Measurements from ENCODE around the gene FLII. TPM values are rescaled to one million over a fixed set of nuclear protein-coding genes. Genes with fewer than 3 reads are reported as not detected.

Gene FLII
- total RNA-seq, 5 donors from 2014 or later (not counting 1 experiment from before 2014, with no cell fraction given): 257 to 389 (median 319) TPM

DNA sequence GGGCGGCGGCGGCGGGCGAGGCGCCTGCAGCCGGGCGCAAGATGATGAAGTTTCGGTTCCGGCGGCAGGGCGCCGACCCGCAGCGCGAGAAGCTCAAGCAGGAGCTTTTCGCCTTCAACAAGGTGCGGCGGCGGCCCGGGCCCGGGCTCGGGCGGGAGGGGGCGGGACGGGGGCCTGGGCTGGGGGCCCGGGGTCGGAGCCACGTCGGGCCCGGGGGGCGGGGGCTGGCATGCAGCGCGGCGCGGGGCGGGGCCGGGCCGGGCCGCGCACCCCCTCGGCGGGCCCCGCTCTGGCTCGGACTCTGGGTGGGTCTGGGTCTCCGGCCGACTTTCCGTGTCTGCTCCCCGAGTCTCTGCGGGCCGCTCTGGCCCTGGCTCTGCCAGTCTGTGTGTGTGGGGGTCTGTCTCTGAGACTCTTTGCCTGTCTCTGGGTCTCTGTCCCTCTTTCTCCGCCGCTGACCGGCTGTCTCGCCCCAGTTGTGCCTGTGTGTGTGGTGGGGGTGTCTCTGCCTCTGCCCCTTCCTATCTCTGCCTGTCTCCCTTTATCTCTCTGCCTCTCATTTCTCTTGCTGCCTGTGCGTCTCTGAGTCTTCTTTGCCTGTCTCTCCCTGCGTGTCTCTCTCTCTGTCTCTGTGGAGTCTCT lies 32.8 kb downstream of the FLII start:
- Histone ChIP-seq H3K4me3 (ENCODE audit: control insufficient read depth in 1 of 2, extremely low read depth in 1 of 2, low read length in 1 of 2) (peak overlapping the region; percentile 78 to 83), H3K9me3 (no peaks in the 10 kb centered on the region), H3K4me1 (ENCODE audit: control insufficient read depth in 1 of 2, extremely low read depth in 1 of 2, insufficient read depth in 2 of 2, low read length in 2 of 2) (peaks cover 6 to 32% of the 10 kb centered on the region in 2 experiments), H3K27ac (ENCODE audit: low read length) (peak overlapping the region; percentile 40), H3K36me3 (ENCODE audit: control insufficient read depth in 2 of 2, extremely low read depth in 1 of 2, insufficient read depth in 1 of 2, low read length in 1 of 2) (no peaks in the 10 kb centered on the region), H3K27me3 (replicated peaks in 1 of 2; ENCODE audit: control insufficient read depth in 2 of 2, extremely low read depth in 1 of 2, insufficient read depth in 2 of 2, low read length in 1 of 2) (no peaks in the 10 kb centered on the region)
- ATAC-seq (replicated peaks in 1 of 4) (peak; percentile 32 to 39 (median 36)), DNase-seq (peak in 2 of 35 experiments; percentile 18 to 27)
- Mint-ChIP-seq H3K36me3 (no peaks in the 10 kb centered on the region), H3K4me3 (peak overlapping the region; percentile 88 to 97 (median 90)), H3K9me3 (no peaks in the 10 kb centered on the region), H3K4me1 (peaks cover 27 to 31% (median 29%) of the 10 kb centered on the region in 3 donors), H3K27ac (peak overlapping the region; percentile 84 to 90), H3K27me3 (no peaks in the 10 kb centered on the region)
- ChIA-PET POLR2A (no interaction called here), CTCF (interaction anchor here (0.6 to 0.8 kb wide), 4 partner anchors 21 to 400 kb away, joined by 3 to 5 read pairs (median 3); no protein-coding TSS in a partner anchor)
- 0% methylated on average over 44 of the region's 57 CpGs for WGBS (ENCODE audit: insufficient coverage)

GRCh38 chr17:18225121-18225641 lies 33.4 kb downstream of the FLII start, which contains the start of gene LLGL1:
Gene LLGL1 (plus strand): TSS chr17:18225635. CDS start chr17:18225683, 48 bp downstream.
- under 1% methylated on average over 50 of the region's 60 CpGs for WGBS (ENCODE audit: insufficient coverage)
- Mint-ChIP-seq H3K4me3 (peak within 1 kb of the TSS; percentile 88 to 97 (median 90)), H3K9me3 (no peaks in the 10 kb centered on the region), H3K36me3 (no peaks in the 10 kb centered on the region), H3K4me1 (peaks cover 27 to 31% (median 29%) of the 10 kb centered on the region in 3 donors), H3K27ac (peak within 1 kb of the TSS; percentile 84 to 90), H3K27me3 (no peaks in the 10 kb centered on the region)
- no peaks in the 10 kb centered on the region for H3K27me3 ChIP-seq (replicated peaks in 1 of 2; ENCODE audit: control insufficient read depth in 2 of 2, extremely low read depth in 1 of 2, insufficient read depth in 2 of 2, low read length in 1 of 2)
- ChIA-PET CTCF (interaction anchor here (0.6 to 0.8 kb wide), 4 partner anchors 21 to 401 kb away, joined by 3 to 5 read pairs (median 3); no protein-coding TSS in a partner anchor), POLR2A (no interaction called here)
- peak; percentile 98 to 99 (median 99) for ATAC-seq (replicated peaks in 1 of 4)
- H3K27ac ChIP-seq (ENCODE audit: low read length): peak within 1 kb of the TSS; percentile 40
- H3K4me3 ChIP-seq (ENCODE audit: control insufficient read depth in 1 of 2, extremely low read depth in 1 of 2, low read length in 1 of 2): peak within 1 kb of the TSS; percentile 78 to 83
- H3K9me3 ChIP-seq: no peaks in the 10 kb centered on the region
- peak; percentile 90 to 98 (median 94) for DNase-seq
- H3K36me3 ChIP-seq (ENCODE audit: control insufficient read depth in 2 of 2, extremely low read depth in 1 of 2, insufficient read depth in 1 of 2, low read length in 1 of 2): no peaks in the 10 kb centered on the region
- H3K4me1 ChIP-seq (ENCODE audit: control insufficient read depth in 1 of 2, extremely low read depth in 1 of 2, insufficient read depth in 2 of 2, low read length in 2 of 2): peaks cover 6 to 32% of the 10 kb centered on the region in 2 experiments

DNA sequence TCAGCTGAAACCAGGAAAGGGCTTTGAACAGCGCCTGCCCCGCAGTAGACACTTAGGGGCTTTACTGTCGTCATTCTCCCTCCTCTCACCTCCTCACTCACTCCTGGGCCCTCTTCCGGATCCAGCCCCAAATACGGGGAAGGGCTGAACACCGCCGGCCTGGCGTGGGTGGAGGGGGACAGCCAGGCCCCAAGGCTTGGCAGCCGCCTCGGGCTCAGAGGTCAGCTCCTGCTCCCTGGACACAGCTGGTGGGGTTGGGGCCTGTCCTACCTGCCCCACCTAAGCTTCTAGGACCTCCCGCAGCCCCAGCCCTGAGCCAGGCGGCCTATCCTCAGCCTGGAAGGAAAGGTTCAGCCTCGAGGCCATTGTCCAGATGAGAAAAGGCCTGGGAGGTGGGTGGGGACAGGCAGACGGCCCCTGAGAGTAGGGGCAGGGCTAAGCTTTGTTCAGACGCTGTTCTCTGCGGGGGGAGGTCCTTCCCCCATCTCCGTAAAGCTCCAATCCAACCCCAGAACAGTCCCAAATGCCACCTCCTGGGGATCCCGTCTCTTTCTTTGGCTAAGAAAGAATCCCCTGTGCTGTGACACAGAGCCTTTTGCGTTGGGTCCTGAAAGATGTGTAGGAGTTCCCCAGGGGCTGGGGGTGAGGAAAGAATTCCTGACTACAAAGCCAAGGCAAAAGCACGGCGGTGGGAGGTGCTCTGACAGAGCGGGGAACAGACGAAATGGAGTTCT lies 34.0 kb downstream of the FLII start:
- Histone ChIP-seq H3K27ac (ENCODE audit: low read length) (no peak overlapping the region), H3K36me3 (ENCODE audit: control insufficient read depth in 2 of 2, extremely low read depth in 1 of 2, insufficient read depth in 1 of 2, low read length in 1 of 2) (no peaks in the 10 kb centered on the region), H3K27me3 (replicated peaks in 1 of 2; ENCODE audit: control insufficient read depth in 2 of 2, extremely low read depth in 1 of 2, insufficient read depth in 2 of 2, low read length in 1 of 2) (no peaks in the 10 kb centered on the region), H3K4me1 (ENCODE audit: control insufficient read depth in 1 of 2, extremely low read depth in 1 of 2, insufficient read depth in 2 of 2, low read length in 2 of 2) (peaks cover 6 to 28% of the 10 kb centered on the region in 2 experiments), H3K4me3 (ENCODE audit: control insufficient read depth in 1 of 2, extremely low read depth in 1 of 2, low read length in 1 of 2) (peak overlapping the region in 1 of 2 donors; percentile 27), H3K9me3 (no peaks in the 10 kb centered on the region)
- peak overlapping the region; percentile 13 to 97 (median 39) for H3K4me3 Mint-ChIP-seq
- ATAC-seq (replicated peaks in 1 of 4) (no peak), DNase-seq (no peak)
- no peaks in the 10 kb centered on the region for H3K36me3 Mint-ChIP-seq
- peaks cover 27 to 31% (median 29%) of the 10 kb centered on the region in 3 donors for H3K4me1 Mint-ChIP-seq
- no peaks in the 10 kb centered on the region for H3K27me3 Mint-ChIP-seq
- no peaks in the 10 kb centered on the region for H3K9me3 Mint-ChIP-seq
- ChIA-PET POLR2A (no interaction called here), CTCF (interaction anchor here in 1 of 2 donors (0.8 kb wide), 1 partner anchor 20 kb away, joined by 3 read pairs; no protein-coding TSS in a partner anchor)
- WGBS (ENCODE audit: insufficient coverage): 59% methylated on average over 15 of the region's 23 CpGs
- H3K27ac Mint-ChIP-seq: no peak overlapping the region

DNA sequence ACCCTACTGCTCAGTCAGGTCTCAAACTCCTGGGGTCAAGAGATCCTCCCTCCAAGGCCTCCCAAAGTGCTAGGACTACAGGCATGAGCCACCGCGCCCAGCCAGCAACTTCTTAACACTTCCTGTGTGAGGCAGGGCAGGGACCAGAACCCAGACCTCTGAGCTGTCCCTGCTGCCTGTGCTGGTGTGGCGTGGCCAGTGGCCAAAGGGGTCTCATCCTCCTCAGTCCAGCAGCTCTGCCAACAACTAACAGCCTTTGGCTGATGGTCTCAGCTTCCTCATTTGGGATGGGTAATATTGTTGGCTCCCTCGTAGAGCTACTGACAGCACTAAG lies 34.5 kb downstream of the FLII start:
- H3K4me3 Mint-ChIP-seq: no peak overlapping the region
- CTCF ChIA-PET: no interaction called here
- no peaks in the 10 kb centered on the region for H3K36me3 Mint-ChIP-seq
- peaks cover 6 to 23% of the 10 kb centered on the region in 2 experiments for H3K4me1 ChIP-seq (ENCODE audit: control insufficient read depth in 1 of 2, extremely low read depth in 1 of 2, insufficient read depth in 2 of 2, low read length in 2 of 2)
- WGBS (ENCODE audit: insufficient coverage): 100% methylated on average over 2 of the region's 4 CpGs
- H3K4me3 ChIP-seq (ENCODE audit: control insufficient read depth in 1 of 2, extremely low read depth in 1 of 2, low read length in 1 of 2): no peak overlapping the region
- H3K27ac ChIP-seq (ENCODE audit: low read length): no peak overlapping the region
- ATAC-seq (replicated peaks in 1 of 4) (no peak), DNase-seq (no peak)
- no peak overlapping the region for H3K27ac Mint-ChIP-seq
- no peaks in the 10 kb centered on the region for H3K27me3 Mint-ChIP-seq
- no peaks in the 10 kb centered on the region for H3K9me3 ChIP-seq
- H3K9me3 Mint-ChIP-seq: no peaks in the 10 kb centered on the region
- no peaks in the 10 kb centered on the region for H3K27me3 ChIP-seq (replicated peaks in 1 of 2; ENCODE audit: control insufficient read depth in 2 of 2, extremely low read depth in 1 of 2, insufficient read depth in 2 of 2, low read length in 1 of 2)
- no peaks in the 10 kb centered on the region for H3K36me3 ChIP-seq (ENCODE audit: control insufficient read depth in 2 of 2, extremely low read depth in 1 of 2, insufficient read depth in 1 of 2, low read length in 1 of 2)
- H3K4me1 Mint-ChIP-seq: peaks cover 27 to 29% (median 29%) of the 10 kb centered on the region in 3 donors
- POLR2A ChIA-PET: interaction anchor here in 1 of 2 donors (0.7 kb wide), 1 partner anchor 28 kb away, joined by 3 read pairs; no protein-coding TSS in a partner anchor

GRCh38 chr17:18218756-18219415 lies 39.7 kb downstream of the FLII start:
- ChIA-PET CTCF (interaction anchor here in 1 of 2 donors (0.8 kb wide), 1 partner anchor 18 kb away, joined by 3 read pairs; no protein-coding TSS in a partner anchor), POLR2A (interaction anchor here in 1 of 2 donors (0.5 kb wide), 1 partner anchor 65 kb away, joined by 4 read pairs; no protein-coding TSS in a partner anchor)

More at GRCh38 chr17:18218756-18219415, 39.7 kb downstream of the FLII start:
- H3K9me3 Mint-ChIP-seq: no peaks in the 10 kb centered on the region
- Histone ChIP-seq H3K9me3 (no peaks in the 10 kb centered on the region), H3K27ac (ENCODE audit: low read length) (no peak overlapping the region), H3K4me1 (ENCODE audit: control insufficient read depth in 1 of 2, extremely low read depth in 1 of 2, insufficient read depth in 2 of 2, low read length in 2 of 2) (peaks cover 0 to 5% of the 10 kb centered on the region in 2 experiments), H3K36me3 (ENCODE audit: control insufficient read depth in 2 of 2, extremely low read depth in 1 of 2, insufficient read depth in 1 of 2, low read length in 1 of 2) (no peaks in the 10 kb centered on the region), H3K27me3 (replicated peaks in 1 of 2; ENCODE audit: control insufficient read depth in 2 of 2, extremely low read depth in 1 of 2, insufficient read depth in 2 of 2, low read length in 1 of 2) (no peaks in the 10 kb centered on the region), H3K4me3 (ENCODE audit: control insufficient read depth in 1 of 2, extremely low read depth in 1 of 2, low read length in 1 of 2) (no peak overlapping the region)
- no peak for ATAC-seq (replicated peaks in 1 of 4)
- H3K36me3 Mint-ChIP-seq: no peaks in the 10 kb centered on the region
- H3K4me1 Mint-ChIP-seq: peaks cover 0 to 5% (median 3%) of the 10 kb centered on the region in 3 donors
- H3K27ac Mint-ChIP-seq: no peak overlapping the region
- no peak overlapping the region for H3K4me3 Mint-ChIP-seq
- H3K27me3 Mint-ChIP-seq: no peaks in the 10 kb centered on the region
- WGBS (ENCODE audit: insufficient coverage): 73% methylated on average over 2 of the region's 4 CpGs
- no peak for DNase-seq
